Epithelial cell of prostate (primary cell): Measurements from ENCODE around the gene RCCD1.
A peak's percentile ranks its signal among the peaks of the same experiment; 100 is the strongest.

ENCODE experiments used
- DNase-seq: peaks from one replicate; pipeline ENCODE4 v3.0.0-alpha.2; 2011; ENCODE audit warnings: low read depth, low spot score
- H3K27ac ChIP-seq: fragments of 450-650 bp; 2 replicates; pipeline ENCODE4 v1.5.1; 2017; ENCODE audit warnings: mild to moderate bottlenecking

RCCD1 gene

GRCh38 chr15:90939756-90940155, 14.9 kb upstream of the RCCD1 start:
- DNase-seq = no peak
- no peak overlapping the region for H3K27ac ChIP-seq

- DNase-seq = no peak
- no peak overlapping the region for H3K27ac ChIP-seq
Observed at GRCh38 chr15:90941038-90941437, 13.6 kb upstream of the RCCD1 start.

GRCh38 chr15:90942354-90943120, 12.1 kb upstream of the RCCD1 start:
- no peak for DNase-seq
- no peak overlapping the region for H3K27ac ChIP-seq

GRCh38 chr15:90945091-90945490, 9.6 kb upstream of the RCCD1 start:
- H3K27ac ChIP-seq = no peak overlapping the region
- no peak for DNase-seq

GRCh38 chr15:90946538-90946937, 8.1 kb upstream of the RCCD1 start:
- no peak for DNase-seq
- no peak overlapping the region for H3K27ac ChIP-seq

- H3K27ac ChIP-seq = no peak overlapping the region
- no peak for DNase-seq
Observed at GRCh38 chr15:90946941-90947576, 7.6 kb upstream of the RCCD1 start.

GRCh38 chr15:90947577-90948357, 6.9 kb upstream of the RCCD1 start:
- no peak for DNase-seq
- H3K27ac ChIP-seq = no peak overlapping the region

- DNase-seq = no peak
- peak overlapping the region; percentile 69 for H3K27ac ChIP-seq
Observed at GRCh38 chr15:90948506-90948905, 6.2 kb upstream of the RCCD1 start.

- DNase-seq = no peak
- H3K27ac ChIP-seq = peak overlapping the region; percentile 69
Observed at GRCh38 chr15:90949979-90950675, 4.6 kb upstream of the RCCD1 start.

- H3K27ac ChIP-seq = no peak overlapping the region
- DNase-seq = no peak
Observed at GRCh38 chr15:90950676-90951075, 4.0 kb upstream of the RCCD1 start.

- no peak for DNase-seq
- H3K27ac ChIP-seq = no peak overlapping the region
Observed at GRCh38 chr15:90952901-90953677, 1.6 kb upstream of the RCCD1 start.

- no peak for DNase-seq
- peak overlapping the region; percentile 87 for H3K27ac ChIP-seq
Observed at GRCh38 chr15:90953947-90954711, 555 bp upstream of the RCCD1 start.

- DNase-seq = no peak
- H3K27ac ChIP-seq = no peak overlapping the region
Observed at GRCh38 chr15:90955624-90956273, 1.1 kb downstream of the RCCD1 start.

- no peak overlapping the region for H3K27ac ChIP-seq
- DNase-seq = no peak
Observed at GRCh38 chr15:90956274-90957030, 1.8 kb downstream of the RCCD1 start.

GRCh38 chr15:90957031-90957790, 2.5 kb downstream of the RCCD1 start:
- H3K27ac ChIP-seq = no peak overlapping the region
- DNase-seq = no peak

- no peak overlapping the region for H3K27ac ChIP-seq
- DNase-seq = no peak
Observed at GRCh38 chr15:90957791-90958190, 3.1 kb downstream of the RCCD1 start.

- DNase-seq = no peak
- no peak overlapping the region for H3K27ac ChIP-seq
Observed at GRCh38 chr15:90959028-90959595, 4.4 kb downstream of the RCCD1 start.
